Measurements from ENCODE around the gene CT47C1. TPM values are rescaled to one million over a fixed set of nuclear protein-coding genes. Genes with fewer than 3 reads are reported as not detected.

The CT47C1 gene
- total and polyA plus RNA-seq, 2 donors (not counting 1 experiment from before 2014, with no cell fraction given), result not detected

- ChIA-PET CTCF (no interaction called here), POLR2A (no interaction called here)
- Histone ChIP-seq H3K4me2 (replicated peaks; ENCODE audit: low read depth, low read length, poor library complexity, severe bottlenecking) (no peak overlapping the region), H4K20me1 (ENCODE audit: control insufficient read depth, insufficient read depth, low read length, poor library complexity, severe bottlenecking) (no peaks in the 10 kb centered on the region), H3K27me3 (replicated peaks in 1 of 4; ENCODE audit: control extremely low read depth in 1 of 4, control insufficient read depth in 3 of 4, insufficient read depth in 4 of 4, low read length in 3 of 4) (no peaks in the 10 kb centered on the region), H3K4me3 (ENCODE audit: control extremely low read depth in 1 of 5, extremely low read depth in 1 of 5, insufficient read depth in 1 of 5, low read depth in 2 of 5, low read length in 4 of 5) (no peak overlapping the region), H3K27ac (ENCODE audit: low read length in 2 of 2) (no peak overlapping the region), H2AFZ (ENCODE audit: insufficient read depth, low read depth, low read length, poor library complexity, severe bottlenecking) (no peak overlapping the region), H3K36me3 (replicated peaks in 1 of 2; ENCODE audit: control extremely low read depth in 1 of 2, control insufficient read depth in 1 of 2, extremely low read depth in 1 of 2, insufficient read depth in 2 of 2, low read length in 1 of 2) (no peaks in the 10 kb centered on the region), H3K9me3 (ENCODE audit: control extremely low read depth in 1 of 3, control insufficient read depth in 2 of 3, insufficient read depth in 1 of 3, low read length in 2 of 3) (peaks cover 0 to 11% (median 0%) of the 10 kb centered on the region in 3 donors), H3K9ac (ENCODE audit: low read length) (no peak overlapping the region), H3K4me1 (ENCODE audit: control insufficient read depth in 2 of 2, insufficient read depth in 2 of 2, low read length in 2 of 2) (no peaks in the 10 kb centered on the region), H3K79me2 (ENCODE audit: control insufficient read depth, insufficient read depth, low read length) (no peaks in the 10 kb centered on the region)
- Mint-ChIP-seq H3K27me3 (peaks cover 7% of the 10 kb centered on the region), H3K27ac (no peak overlapping the region), H3K4me1 (no peaks in the 10 kb centered on the region), H3K9me3 (ENCODE audit: insufficient read depth) (peaks cover 2% of the 10 kb centered on the region), H3K4me3 (no peak overlapping the region)
- DNase-seq, result no peak
- TF ChIP-seq EZH2 (IDR thresholded peaks at IDR 0.05; ENCODE audit: borderline replicate concordance, insufficient read depth, low read depth, low read length, poor library complexity, severe bottlenecking) (no peak), CTCF (IDR thresholded peaks at IDR 0.05) (no peak)
- intact Hi-C loops (cut with micrococcal nuclease), result no loop called here
- no peak for ATAC-seq (ENCODE audit: low read depth)
These were observed 41.8 kb upstream of the CT47C1 start for GRCh38 chrX:119030990-119031389.

GRCh38 chrX:119036107-119037029, 36.4 kb upstream of the CT47C1 start:
- Mint-ChIP-seq H3K4me3 (no peak overlapping the region), H3K27me3 (peaks cover 7% of the 10 kb centered on the region), H3K4me1 (no peaks in the 10 kb centered on the region), H3K9me3 (ENCODE audit: insufficient read depth) (peaks cover 2% of the 10 kb centered on the region), H3K27ac (no peak overlapping the region)
- ATAC-seq (ENCODE audit: low read depth) (no peak), DNase-seq (no peak)
- Histone ChIP-seq H4K20me1 (ENCODE audit: control insufficient read depth, insufficient read depth, low read length, poor library complexity, severe bottlenecking) (no peaks in the 10 kb centered on the region), H3K27ac (ENCODE audit: low read length in 2 of 2) (no peak overlapping the region), H2AFZ (ENCODE audit: insufficient read depth, low read depth, low read length, poor library complexity, severe bottlenecking) (no peak overlapping the region), H3K4me2 (replicated peaks; ENCODE audit: low read depth, low read length, poor library complexity, severe bottlenecking) (no peak overlapping the region), H3K36me3 (replicated peaks in 1 of 2; ENCODE audit: control extremely low read depth in 1 of 2, control insufficient read depth in 1 of 2, extremely low read depth in 1 of 2, insufficient read depth in 2 of 2, low read length in 1 of 2) (no peaks in the 10 kb centered on the region), H3K79me2 (ENCODE audit: control insufficient read depth, insufficient read depth, low read length) (no peaks in the 10 kb centered on the region), H3K9ac (ENCODE audit: low read length) (no peak overlapping the region), H3K9me3 (ENCODE audit: control extremely low read depth in 1 of 3, control insufficient read depth in 2 of 3, insufficient read depth in 1 of 3, low read length in 2 of 3) (peaks cover 0 to 11% (median 0%) of the 10 kb centered on the region in 3 donors), H3K4me3 (ENCODE audit: control extremely low read depth in 1 of 5, extremely low read depth in 1 of 5, insufficient read depth in 1 of 5, low read depth in 2 of 5, low read length in 4 of 5) (no peak overlapping the region), H3K27me3 (replicated peaks in 1 of 4; ENCODE audit: control extremely low read depth in 1 of 4, control insufficient read depth in 3 of 4, insufficient read depth in 4 of 4, low read length in 3 of 4) (no peaks in the 10 kb centered on the region), H3K4me1 (ENCODE audit: control insufficient read depth in 2 of 2, insufficient read depth in 2 of 2, low read length in 2 of 2) (no peaks in the 10 kb centered on the region)
- intact Hi-C loops (cut with micrococcal nuclease), result no loop called here
- CTCF ChIA-PET, result no interaction called here
- POLR2A ChIA-PET, result no interaction called here
- 100% methylated on average over 1 of the region's 4 CpGs for WGBS (ENCODE audit: insufficient coverage)
- TF ChIP-seq CTCF (IDR thresholded peaks at IDR 0.05), result no peak
- TF ChIP-seq EZH2 (IDR thresholded peaks at IDR 0.05; ENCODE audit: borderline replicate concordance, insufficient read depth, low read depth, low read length, poor library complexity, severe bottlenecking), result no peak

Measured in B cell (primary cell).